Neuronal stem cell (in vitro differentiated cells): ENCODE data around the gene HILPDA.

Experiments used
- DNase-seq: peaks from one replicate; pipeline ENCODE4 v3.0.0-alpha.2; 2013; ENCODE audit warnings: low spot score
- H2AFZ ChIP-seq: one replicate; pipeline ENCODE4 v1.6.1; 2013; ENCODE audit warnings: mild to moderate bottlenecking, low read length, inconsistent platforms
- H2AK5ac ChIP-seq: 2 replicates; pipeline ENCODE4 v1.6.1; 2013; ENCODE audit warnings: low read depth, mild to moderate bottlenecking, inconsistent platforms, low read length, moderate library complexity, mixed read lengths
- H2BK120ac ChIP-seq: 2 replicates; pipeline ENCODE4 v1.6.1; 2013; ENCODE audit warnings: low read depth, mild to moderate bottlenecking, inconsistent platforms, low read length, moderate library complexity, mixed read lengths
- H2BK12ac ChIP-seq: one replicate; pipeline ENCODE4 v1.6.1; 2013; ENCODE audit warnings: low read length, inconsistent platforms
- H2BK15ac ChIP-seq: 2 replicates; pipeline ENCODE4 v1.6.1; 2013; ENCODE audit warnings: mild to moderate bottlenecking, low read length, inconsistent platforms, mixed read lengths
- H2BK5ac ChIP-seq: one replicate; pipeline ENCODE4 v1.6.1; 2013; ENCODE audit warnings: inconsistent platforms, mild to moderate bottlenecking, low read length, moderate library complexity
- H3K14ac ChIP-seq: one replicate; pipeline ENCODE4 v1.6.1; 2013; ENCODE audit warnings: low read length, inconsistent platforms
- H3K18ac ChIP-seq: 2 replicates; pipeline ENCODE4 v1.6.1; 2013; ENCODE audit warnings: low read length, inconsistent platforms
- H3K23ac ChIP-seq: 2 replicates; pipeline ENCODE4 v1.6.1; 2013; ENCODE audit warnings: low read depth, mild to moderate bottlenecking, mixed read lengths, low read length, inconsistent platforms; ENCODE audit not compliant: poor library complexity
- H3K27ac ChIP-seq: replicated peaks from 3 replicates; pipeline ENCODE4 v1.5.1; 2013; ENCODE audit warnings: low read length, inconsistent platforms
- H3K27me3 ChIP-seq, 3 experiments: 2 replicates each; pipeline ENCODE4 v1.6.1; 2013; ENCODE audit warnings: low read length in 3 of 3, mild to moderate bottlenecking in 2 of 3, inconsistent platforms in 1 of 3, low read depth in 1 of 3, mixed read lengths in 1 of 3, moderate library complexity in 1 of 3; ENCODE audit not compliant: control insufficient read depth in 3 of 3, insufficient read depth in 3 of 3
- H3K36me3 ChIP-seq, 2 donors: replicated peaks in 1 of 2; 2 replicates each; pipeline ENCODE4 v1.6.1; 2013; ENCODE audit warnings: low read length in 2 of 2; ENCODE audit not compliant: control insufficient read depth in 2 of 2, insufficient read depth in 2 of 2
- H3K4ac ChIP-seq: 2 replicates; pipeline ENCODE4 v1.6.1; 2013; ENCODE audit warnings: inconsistent platforms, mild to moderate bottlenecking, low read length, moderate library complexity
- H3K4me1 ChIP-seq, 2 donors: 1 replicate in 1 of 2; 2 replicates in 1 of 2; pipeline ENCODE4 v1.6.1; 2013; ENCODE audit warnings: low read length in 2 of 2, low read depth in 1 of 2; ENCODE audit not compliant: control insufficient read depth in 2 of 2, insufficient read depth in 1 of 2
- H3K4me2 ChIP-seq: one replicate; pipeline ENCODE4 v1.6.1; 2013; ENCODE audit warnings: mild to moderate bottlenecking, low read length, inconsistent platforms; ENCODE audit not compliant: insufficient read depth, poor library complexity, severe bottlenecking
- H3K4me3 ChIP-seq, 2 donors: 2 replicates each; pipeline ENCODE4 v1.5.1; 2013; ENCODE audit warnings: low read length in 2 of 2, mild to moderate bottlenecking in 2 of 2, inconsistent platforms in 1 of 2, moderate library complexity in 1 of 2
- H3K79me1 ChIP-seq: one replicate; pipeline ENCODE4 v1.6.1; 2013; ENCODE audit warnings: low read depth, mild to moderate bottlenecking, inconsistent platforms, low read length, moderate library complexity
- H3K9ac ChIP-seq: one replicate; pipeline ENCODE4 v1.6.1; 2013; ENCODE audit warnings: mild to moderate bottlenecking, low read depth, low read length, inconsistent platforms; ENCODE audit not compliant: poor library complexity
- H3K9me3 ChIP-seq, 2 donors: replicated peaks in 1 of 2; 2 replicates each; pipeline versions ENCODE3 to v1.6.1; 2013; ENCODE audit warnings: low read length in 2 of 2, mild to moderate bottlenecking in 2 of 2, inconsistent platforms in 1 of 2, low read depth in 1 of 2, mixed read lengths in 1 of 2, moderate library complexity in 1 of 2; ENCODE audit not compliant: control insufficient read depth in 2 of 2, insufficient read depth in 1 of 2
- H4K8ac ChIP-seq: one replicate; pipeline ENCODE4 v1.6.1; 2013; ENCODE audit warnings: low read depth, mild to moderate bottlenecking, inconsistent platforms, low read length, moderate library complexity
- H4K91ac ChIP-seq: one replicate; pipeline ENCODE4 v1.6.1; 2013; ENCODE audit warnings: low read length, low read depth, mild to moderate bottlenecking, inconsistent platforms; ENCODE audit not compliant: poor library complexity
- WGBS, 2 donors: extraction: QIAGEN DNeasy Blood & Tissue Kit; methylation state at CpG; one replicate each; pipeline ENCODE4 v1.1.7; 2013; ENCODE audit warnings: missing lambda C conversion rate in 2 of 2, mixed read lengths in 1 of 2; ENCODE audit not compliant: insufficient read length in 2 of 2, insufficient replicate concordance in 1 of 2; ENCODE audit errors: extremely low coverage in 2 of 2; 5-methylcytosine and 5-hydroxymethylcytosine counted together

HILPDA gene

DNA sequence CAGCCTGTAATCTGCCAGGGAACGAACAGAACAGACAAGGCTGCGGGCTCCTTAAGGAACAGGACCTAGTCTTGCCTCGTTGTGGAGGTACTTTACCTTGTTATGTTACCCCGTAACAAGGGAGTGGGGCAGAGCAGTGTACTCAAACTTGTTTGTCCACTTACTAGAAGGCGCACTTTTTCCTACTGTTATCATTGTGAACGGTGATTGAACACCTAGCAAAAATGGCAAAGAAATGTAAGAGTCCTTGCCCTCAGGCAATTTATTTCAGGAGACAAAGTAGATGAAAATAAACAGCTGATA lies 45.3 kb upstream of the HILPDA start:
- no peaks in the 10 kb centered on the region for H3K36me3 ChIP-seq
- H2AFZ ChIP-seq, result peak overlapping the region; percentile 92
- no peak overlapping the region for H3K23ac ChIP-seq
- H3K27me3 ChIP-seq, result peaks cover 0 to 60% (median 13%) of the 10 kb centered on the region in 3 experiments
- H2BK120ac ChIP-seq, result no peak overlapping the region
- H3K4me3 ChIP-seq, result peak overlapping the region; percentile 55 to 84
- no peak overlapping the region for H2AK5ac ChIP-seq
- peaks cover 12 to 17% of the 10 kb centered on the region in 2 donors for H3K4me1 ChIP-seq
- WGBS, 2 donors, result no CpG with 5 or more reads among the region's 6 CpGs
- peak overlapping the region; percentile 79 for H3K4me2 ChIP-seq
- no peaks in the 10 kb centered on the region for H3K79me1 ChIP-seq
- H3K9me3 ChIP-seq, result peaks cover 0 to 5% of the 10 kb centered on the region in 2 donors
- no peak overlapping the region for H4K91ac ChIP-seq
- no peak for DNase-seq
- H3K14ac ChIP-seq, result no peak overlapping the region
- no peak overlapping the region for H2BK5ac ChIP-seq
- peak overlapping the region; percentile 86 for H3K9ac ChIP-seq
- no peak overlapping the region for H2BK15ac ChIP-seq
- H3K4ac ChIP-seq, result no peak overlapping the region
- no peak overlapping the region for H2BK12ac ChIP-seq
- no peak overlapping the region for H3K27ac ChIP-seq
- no peak overlapping the region for H4K8ac ChIP-seq
- no peak overlapping the region for H3K18ac ChIP-seq

DNA sequence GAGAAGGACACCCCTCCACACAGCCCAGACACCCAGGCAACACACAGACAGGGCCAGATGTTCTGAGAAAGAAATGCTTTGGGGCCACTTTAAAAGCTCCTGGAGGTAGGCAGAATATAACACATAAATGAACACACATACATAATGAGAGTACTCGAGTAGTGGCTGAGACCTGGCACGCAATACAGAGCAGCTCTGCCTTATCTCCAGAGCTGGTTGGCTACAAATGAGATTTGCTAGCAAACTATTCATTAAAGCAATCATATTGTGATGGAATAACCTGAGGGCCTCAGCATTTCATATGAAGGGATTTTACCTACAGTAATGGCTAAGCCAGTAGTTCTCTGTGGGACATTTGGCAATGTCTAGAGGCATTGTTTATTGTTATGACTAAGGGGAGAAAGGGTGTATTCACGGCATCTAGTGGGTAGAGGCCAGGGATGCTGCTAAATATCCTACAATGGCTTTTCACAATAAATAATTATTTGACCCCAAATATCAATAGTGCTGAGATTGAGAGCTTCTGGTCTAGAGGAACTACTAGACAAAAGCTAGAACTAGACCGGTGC lies 40.4 kb upstream of the HILPDA start:
- no peak overlapping the region for H2BK15ac ChIP-seq
- H3K9ac ChIP-seq, result no peak overlapping the region
- no peak overlapping the region for H3K14ac ChIP-seq
- no peak overlapping the region for H3K23ac ChIP-seq
- no peak overlapping the region for H3K18ac ChIP-seq
- no peak overlapping the region for H3K4me3 ChIP-seq
- no peak overlapping the region for H2BK12ac ChIP-seq
- H3K9me3 ChIP-seq, result peaks cover 0 to 5% of the 10 kb centered on the region in 2 donors
- H3K27me3 ChIP-seq, result peaks cover 0 to 49% (median 5%) of the 10 kb centered on the region in 3 experiments
- DNase-seq, result no peak
- H2AFZ ChIP-seq, result no peak overlapping the region
- H3K4me2 ChIP-seq, result no peak overlapping the region
- no peak overlapping the region for H3K27ac ChIP-seq
- H2BK120ac ChIP-seq, result no peak overlapping the region
- H3K4ac ChIP-seq, result no peak overlapping the region
- no peak overlapping the region for H4K8ac ChIP-seq
- WGBS, 2 donors, result no CpG with 5 or more reads among the region's 4 CpGs
- H3K36me3 ChIP-seq, result no peaks in the 10 kb centered on the region
- H3K79me1 ChIP-seq, result no peaks in the 10 kb centered on the region
- H3K4me1 ChIP-seq, result no peaks in the 10 kb centered on the region
- H2AK5ac ChIP-seq, result no peak overlapping the region
- H2BK5ac ChIP-seq, result no peak overlapping the region
- no peak overlapping the region for H4K91ac ChIP-seq

DNA sequence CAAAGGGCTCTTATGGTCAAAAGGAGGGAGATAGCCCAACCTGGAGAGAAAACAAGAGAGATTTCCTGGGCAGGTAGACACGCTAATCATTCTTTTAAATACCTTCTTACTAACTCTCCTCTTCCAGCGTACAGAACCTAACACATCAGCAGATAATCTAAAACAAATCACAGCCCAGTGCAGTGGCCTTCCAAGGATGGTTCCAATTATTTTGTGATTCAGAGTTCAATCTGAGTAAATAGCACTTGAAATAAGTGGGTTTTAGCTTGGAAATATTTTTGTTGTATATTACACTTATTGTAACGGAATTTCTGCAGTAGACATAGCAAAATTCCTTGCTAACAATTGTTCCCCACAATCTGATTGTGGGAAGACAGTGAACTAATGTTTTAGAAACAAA lies 38.6 kb upstream of the HILPDA start:
- no peak overlapping the region for H3K4me2 ChIP-seq
- no peaks in the 10 kb centered on the region for H3K79me1 ChIP-seq
- no peak for DNase-seq
- no peaks in the 10 kb centered on the region for H3K4me1 ChIP-seq
- no peak overlapping the region for H3K4me3 ChIP-seq
- no peak overlapping the region for H3K9ac ChIP-seq
- H3K9me3 ChIP-seq, result peaks cover 0 to 5% of the 10 kb centered on the region in 2 donors
- H3K23ac ChIP-seq, result no peak overlapping the region
- no peak overlapping the region for H3K18ac ChIP-seq
- H2BK5ac ChIP-seq, result no peak overlapping the region
- H2AK5ac ChIP-seq, result no peak overlapping the region
- no peak overlapping the region for H2BK12ac ChIP-seq
- no peaks in the 10 kb centered on the region for H3K36me3 ChIP-seq
- no peak overlapping the region for H3K14ac ChIP-seq
- peaks cover 0 to 51% (median 0%) of the 10 kb centered on the region in 3 experiments for H3K27me3 ChIP-seq
- no peak overlapping the region for H2BK15ac ChIP-seq
- H4K91ac ChIP-seq, result no peak overlapping the region
- no peak overlapping the region for H3K4ac ChIP-seq
- WGBS, 2 donors, result no CpG with 5 or more reads among the region's 3 CpGs
- H2BK120ac ChIP-seq, result no peak overlapping the region
- no peak overlapping the region for H3K27ac ChIP-seq
- H2AFZ ChIP-seq, result no peak overlapping the region
- H4K8ac ChIP-seq, result no peak overlapping the region

DNA sequence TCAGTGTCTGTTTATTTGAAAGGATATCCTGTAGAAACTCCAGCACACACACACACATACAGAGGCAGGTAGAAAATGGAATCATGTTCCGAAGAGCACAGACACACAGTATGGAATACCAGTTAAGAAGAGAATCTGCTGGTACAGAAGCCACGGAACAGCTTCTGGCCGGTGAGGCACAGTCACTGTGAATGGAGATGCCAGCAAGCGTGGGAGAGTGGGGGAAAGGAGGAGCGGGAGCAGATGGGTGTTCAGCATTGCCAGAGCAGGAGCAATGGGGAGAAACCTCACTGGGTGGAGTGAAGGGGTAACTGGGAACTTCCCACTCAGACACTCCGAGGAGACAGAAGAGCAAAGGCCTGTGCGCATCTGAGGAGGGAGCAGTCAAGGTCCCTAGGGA lies 36.4 kb upstream of the HILPDA start:
- H2AK5ac ChIP-seq, result no peak overlapping the region
- no peak overlapping the region for H2BK15ac ChIP-seq
- no peak overlapping the region for H3K14ac ChIP-seq
- no peaks in the 10 kb centered on the region for H3K9me3 ChIP-seq
- H2BK5ac ChIP-seq, result no peak overlapping the region
- H2BK12ac ChIP-seq, result no peak overlapping the region
- H3K23ac ChIP-seq, result no peak overlapping the region
- no peaks in the 10 kb centered on the region for H3K36me3 ChIP-seq
- H4K91ac ChIP-seq, result no peak overlapping the region
- no peak overlapping the region for H3K4me2 ChIP-seq
- H3K9ac ChIP-seq, result no peak overlapping the region
- no peak for DNase-seq
- H3K27ac ChIP-seq, result no peak overlapping the region
- no peaks in the 10 kb centered on the region for H3K4me1 ChIP-seq
- WGBS, 2 donors, result no CpG with 5 or more reads among the region's 7 CpGs
- peaks cover 0 to 55% (median 0%) of the 10 kb centered on the region in 3 experiments for H3K27me3 ChIP-seq
- H3K18ac ChIP-seq, result no peak overlapping the region
- no peak overlapping the region for H3K4me3 ChIP-seq
- H4K8ac ChIP-seq, result no peak overlapping the region
- H3K4ac ChIP-seq, result no peak overlapping the region
- H2BK120ac ChIP-seq, result no peak overlapping the region
- H3K79me1 ChIP-seq, result no peaks in the 10 kb centered on the region
- H2AFZ ChIP-seq, result no peak overlapping the region
